ENCODE results near the gene POU3F3.

The POU3F3 gene

GRCh38 chr2:104878863-104879512, 25.1 kb downstream of the POU3F3 start:
- DNase-seq = no peak

GRCh38 chr2:104880076-104880475, 26.2 kb downstream of the POU3F3 start:
- DNase-seq = no peak

GRCh38 chr2:104883357-104883756, 29.4 kb downstream of the POU3F3 start:
- DNase-seq = no peak

DNA sequence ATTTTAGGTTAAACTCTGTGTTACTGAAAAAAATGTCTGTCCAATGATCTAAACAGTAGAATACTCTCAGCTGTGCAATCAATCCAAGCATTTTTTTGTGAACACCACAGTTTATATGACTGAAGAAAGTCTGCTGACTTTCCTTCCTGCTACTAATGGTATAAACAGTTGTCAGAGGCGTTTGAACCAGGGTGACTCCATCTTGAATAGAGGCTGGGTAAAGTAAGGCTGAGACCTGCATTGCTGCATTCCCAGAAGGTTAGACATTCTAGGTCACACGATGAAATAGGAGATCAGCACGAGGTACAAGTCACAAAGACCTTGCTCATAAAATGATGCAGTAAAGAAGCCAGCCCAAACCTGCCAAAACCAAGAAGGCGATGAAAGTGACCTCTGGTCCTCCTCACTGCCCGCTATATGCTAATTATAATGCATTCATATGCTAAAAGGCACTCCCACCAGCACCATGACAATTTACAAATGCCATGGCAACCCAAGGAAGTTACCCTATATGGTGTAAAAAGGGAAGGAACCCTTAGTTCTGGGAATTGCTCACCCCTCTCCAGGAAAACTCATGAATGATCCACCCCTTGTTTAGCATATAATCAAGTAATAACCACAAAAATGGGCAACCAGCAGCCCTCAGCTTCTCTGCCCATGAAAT, 31.3 kb downstream of the POU3F3 start:
- DNase-seq = no peak

- no peak for DNase-seq
These were observed 33.8 kb downstream of the POU3F3 start for GRCh38 chr2:104887676-104888075.

- DNase-seq = no peak
These were observed 34.8 kb downstream of the POU3F3 start for GRCh38 chr2:104888489-104889258.

- no peak for DNase-seq
These were observed 35.5 kb downstream of the POU3F3 start for GRCh38 chr2:104889291-104889959.

DNA sequence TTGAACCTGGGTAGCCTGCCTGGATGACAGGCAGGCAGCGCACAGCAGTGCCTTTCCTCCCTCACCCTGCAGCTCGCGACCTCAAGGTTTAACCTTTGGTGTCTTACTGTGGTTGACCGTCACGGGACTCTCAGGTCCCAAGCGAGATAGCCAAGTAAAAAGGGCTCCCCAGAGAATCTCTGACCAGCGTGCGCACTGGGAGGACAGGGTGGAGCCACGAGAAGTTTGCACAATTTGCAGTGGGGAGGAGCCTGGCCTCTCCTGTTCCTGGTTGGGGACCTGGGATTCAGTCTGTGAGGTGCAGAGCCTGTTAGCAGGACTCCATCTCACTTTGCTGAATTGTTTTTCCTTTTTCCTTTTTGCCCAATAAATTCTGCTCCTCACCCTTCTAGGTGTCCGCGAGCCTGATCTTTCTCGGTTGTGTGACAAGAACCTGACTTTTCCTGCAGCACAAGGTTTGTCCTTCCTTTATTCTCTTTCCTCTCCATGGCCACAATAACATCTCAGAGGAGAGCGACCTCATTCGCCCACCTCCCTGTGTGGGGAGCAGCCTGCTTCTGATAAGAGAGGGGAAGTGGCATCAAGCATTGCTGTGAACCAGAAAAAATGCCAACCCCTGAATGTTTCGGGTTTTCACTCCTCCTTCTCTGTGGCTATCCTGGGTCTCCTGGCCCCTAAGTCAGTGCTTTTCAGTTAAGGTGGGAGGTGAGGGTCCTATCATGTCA, 36.2 kb downstream of the POU3F3 start:
- DNase-seq = no peak

- DNase-seq = no peak
These were observed 36.8 kb downstream of the POU3F3 start for GRCh38 chr2:104890685-104891069.

DNA sequence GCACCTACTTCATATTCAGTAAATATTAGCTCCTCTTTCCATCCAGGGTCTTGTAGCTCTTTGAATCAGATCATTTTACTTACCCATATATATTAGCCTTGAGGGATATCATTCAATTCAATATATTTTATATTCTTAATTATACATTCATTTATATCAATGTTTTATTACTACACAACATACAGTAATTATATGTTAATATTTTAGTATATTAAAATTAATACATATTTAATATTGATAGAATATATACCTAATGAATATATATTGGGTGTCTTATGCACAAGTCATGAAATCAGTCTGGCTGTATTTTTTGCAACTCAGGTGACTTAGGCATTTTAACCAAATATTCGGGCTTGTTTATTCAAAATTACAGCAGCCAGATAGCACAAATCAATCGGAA, 37.2 kb downstream of the POU3F3 start:
- no peak for DNase-seq

- DNase-seq = no peak
These were observed 42.5 kb downstream of the POU3F3 start for GRCh38 chr2:104896446-104896845.

GRCh38 chr2:104897515-104898184, 43.7 kb downstream of the POU3F3 start:
- no peak for DNase-seq

- DNase-seq = no peak
These were observed 46.7 kb downstream of the POU3F3 start for GRCh38 chr2:104900608-104901007.

DNA sequence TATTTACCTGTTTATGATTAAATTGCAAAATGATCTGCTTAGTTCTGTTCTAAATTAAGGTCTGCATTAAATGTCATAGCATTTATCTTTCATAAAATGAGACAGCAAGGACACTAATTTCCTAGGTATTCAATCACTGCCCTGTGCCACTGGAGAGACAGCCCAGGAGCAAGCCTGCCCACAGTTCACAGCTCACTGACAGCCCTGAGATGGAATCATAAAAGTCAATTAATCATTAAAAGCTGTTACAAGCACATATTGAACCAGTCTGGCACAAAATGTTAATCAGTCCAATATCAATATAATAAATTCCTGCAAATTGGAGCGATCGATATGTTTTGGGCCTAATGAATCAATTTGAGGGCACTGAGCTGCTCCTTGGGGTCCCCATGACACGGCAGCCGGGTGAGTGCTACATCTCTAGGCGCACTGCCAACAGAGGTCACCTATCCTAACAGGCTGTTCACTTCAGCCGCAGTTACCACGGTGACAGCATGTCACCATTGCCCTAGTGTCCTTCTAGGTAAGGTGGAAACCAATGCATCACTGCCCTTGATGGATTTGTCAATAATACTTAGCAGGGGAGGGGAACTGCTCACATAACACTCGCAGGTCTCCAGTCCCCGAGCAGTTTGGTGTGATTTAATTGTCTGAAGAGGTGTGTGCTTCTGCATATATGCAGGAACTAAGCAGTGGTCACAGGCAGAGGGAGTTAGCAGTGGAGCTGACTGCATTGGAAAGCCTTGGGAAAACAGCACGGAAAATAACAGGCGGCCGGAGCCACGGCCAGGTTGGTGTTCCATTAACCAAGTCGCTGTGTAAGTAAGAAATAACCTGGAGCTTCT, 47.3 kb downstream of the POU3F3 start:
- no peak for DNase-seq

DNA sequence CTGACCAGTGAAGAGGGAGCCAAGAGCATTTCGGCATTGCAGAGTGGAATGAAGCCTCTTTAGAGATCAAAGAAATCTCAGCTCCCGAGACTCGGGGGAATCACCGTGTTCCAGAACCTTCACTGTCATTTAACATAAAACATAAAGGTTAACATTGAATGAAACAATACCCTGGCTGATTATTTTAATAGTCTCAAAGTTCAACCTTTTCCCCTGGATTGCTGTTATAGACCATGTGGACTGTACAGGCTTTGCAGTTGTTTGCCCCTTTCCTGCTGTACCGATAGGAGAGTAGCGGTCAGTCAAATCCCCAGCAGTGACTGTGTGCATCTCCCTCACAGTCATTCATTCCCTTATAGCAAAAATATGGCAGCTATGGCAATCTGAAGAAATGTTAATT, 48.4 kb downstream of the POU3F3 start:
- DNase-seq = no peak

Measured in stimulated activated CD4-positive, alpha-beta T cell treated with anti-CD3 and anti-CD28 coated beads, Interleukin-4, amount 100 ng/mL, for 24 hours (primary cell).